HG03280 (cell line): ENCODE measurements around the gene ACRV1.
"Not testable (repeated sequence)": the region's sequence is repeated elsewhere in the genome, so short reads cannot be mapped to it uniquely, and the experiment has no call there.

Experiments
- ATAC-seq: cut with Tn5 transposase; IDR thresholded peaks from one replicate; pipeline ENCODE4 v1.9.1; 2021; ENCODE audit warnings: mild to moderate bottlenecking, moderate library complexity; ENCODE audit not compliant: unreplicated experiment

The ACRV1 gene

GRCh38 chr11:125680747-125681146 is at the start of gene ACRV1:
Gene ACRV1 (minus strand): TSS chr11:125680847. CDS start chr11:125680780, 67 bp downstream.
- ATAC-seq: no peak

GRCh38 chr11:125728969-125729368 is 48.3 kb upstream of the ACRV1 start:
- ATAC-seq: no peak

GRCh38 chr11:125724125-125724524 is 43.5 kb upstream of the ACRV1 start:
- ATAC-seq: no peak

- no peak for ATAC-seq
Observed at GRCh38 chr11:125720781-125721180, 40.1 kb upstream of the ACRV1 start.

- ATAC-seq: not testable (repeated sequence)
Observed at GRCh38 chr11:125704686-125705085, 24.0 kb upstream of the ACRV1 start.

GRCh38 chr11:125701858-125702621 is 21.4 kb upstream of the ACRV1 start:
- ATAC-seq: no peak

- no peak for ATAC-seq
Observed at GRCh38 chr11:125701018-125701610, 20.5 kb upstream of the ACRV1 start.

GRCh38 chr11:125694951-125695350 is 14.3 kb upstream of the ACRV1 start:
- no peak for ATAC-seq

- ATAC-seq: no peak
Observed at GRCh38 chr11:125692887-125693286, 12.2 kb upstream of the ACRV1 start.

- ATAC-seq: no peak
Observed at GRCh38 chr11:125690006-125690405, 9.4 kb upstream of the ACRV1 start.

GRCh38 chr11:125689274-125689859 is 8.7 kb upstream of the ACRV1 start:
- ATAC-seq: no peak

- no peak for ATAC-seq
Observed at GRCh38 chr11:125688632-125689031, 8.0 kb upstream of the ACRV1 start.

- no peak for ATAC-seq
Observed at GRCh38 chr11:125688066-125688465, 7.4 kb upstream of the ACRV1 start.

- ATAC-seq: no peak
Observed at GRCh38 chr11:125685228-125685627, 4.6 kb upstream of the ACRV1 start.

GRCh38 chr11:125679837-125680236 is 810 bp downstream of the ACRV1 start:
- no peak for ATAC-seq

- ATAC-seq: no peak
Observed at GRCh38 chr11:125679397-125679796, 1.2 kb downstream of the ACRV1 start.

GRCh38 chr11:125675196-125675595 is 5.5 kb downstream of the ACRV1 start:
- ATAC-seq: no peak

- ATAC-seq: no peak
Observed at GRCh38 chr11:125674210-125674609, 6.4 kb downstream of the ACRV1 start.

GRCh38 chr11:125671561-125671960 is 9.1 kb downstream of the ACRV1 start:
- no peak for ATAC-seq

- ATAC-seq: no peak
Observed at GRCh38 chr11:125670172-125670571, 10.5 kb downstream of the ACRV1 start.

GRCh38 chr11:125667151-125667550 is 13.5 kb downstream of the ACRV1 start:
- no peak for ATAC-seq

- ATAC-seq: no peak
Observed at GRCh38 chr11:125663910-125664309, 16.7 kb downstream of the ACRV1 start.
